SK-N-SH treated with all-trans-retinoic acid at 6 μM for 48 hours (cell line): ENCODE results near the gene DCTN4.

Experiments
- ATAC-seq: fragments of 200-7000 bp; cut with Tn5 transposase; 3 replicates; pipeline ENCODE4 v1.9.1; 2020; ENCODE audit warnings: mild to moderate bottlenecking, moderate library complexity
- ARNTL ChIP-seq: fragments of 450-650 bp; formaldehyde crosslinking; IDR thresholded peaks from 2 replicates; pipeline ENCODE4 v1.5.0; 2020; ENCODE audit warnings: low read depth, mild to moderate bottlenecking, moderate library complexity, borderline replicate concordance
- BACH2 ChIP-seq: fragments of 250-450 bp; sonication (Bioruptor Pico); IDR thresholded peaks from 2 replicates; pipeline ENCODE4 v1.9.0; 2021; ENCODE audit warnings: mild to moderate bottlenecking, borderline replicate concordance
- CSDC2 ChIP-seq: fragments of 250-450 bp; sonication (Bioruptor Pico); IDR thresholded peaks from 2 replicates; pipeline ENCODE4 v1.5.0; 2020; ENCODE audit warnings: mild to moderate bottlenecking, moderate library complexity
- ESRRG ChIP-seq: fragments of 250-450 bp; sonication (Bioruptor Pico); IDR thresholded peaks from 2 replicates; pipeline ENCODE4 v1.6.1; 2021; ENCODE audit warnings: mild to moderate bottlenecking
- GLIS3 ChIP-seq: fragments of 250-450 bp; sonication (Bioruptor Pico); IDR thresholded peaks from 2 replicates; pipeline ENCODE4 v1.5.0; 2020; ENCODE audit warnings: mild to moderate bottlenecking, moderate library complexity
- ISL1 ChIP-seq: fragments of 250-450 bp; sonication (Bioruptor Pico); IDR thresholded peaks from 2 replicates; pipeline ENCODE4 v2.1.2; 2022; ENCODE audit warnings: mild to moderate bottlenecking, moderate library complexity
- OSR1 ChIP-seq: fragments of 250-450 bp; sonication (Bioruptor Pico); IDR thresholded peaks from 2 replicates; pipeline ENCODE4 v1.8.0; 2022; ENCODE audit warnings: moderate library complexity, mild to moderate bottlenecking, inconsistent platforms
- PPARA ChIP-seq: fragments of 250-450 bp; sonication (Bioruptor Pico); IDR thresholded peaks from 2 replicates; pipeline ENCODE4 v1.5.0; 2020; ENCODE audit warnings: mild to moderate bottlenecking, borderline replicate concordance
- RARB ChIP-seq: fragments of 250-450 bp; sonication (Bioruptor Pico); IDR thresholded peaks from 2 replicates; pipeline ENCODE4 v1.8.0; 2021; ENCODE audit warnings: mild to moderate bottlenecking, moderate library complexity
- SNAI2 ChIP-seq: fragments of 250-450 bp; sonication (Bioruptor Pico); IDR thresholded peaks from 2 replicates; pipeline ENCODE4 v1.5.0; 2020; ENCODE audit warnings: mild to moderate bottlenecking, moderate library complexity
- TCF4 ChIP-seq: fragments of 250-450 bp; sonication (Bioruptor Pico); IDR thresholded peaks from 2 replicates; pipeline ENCODE4 v1.8.0; 2021; ENCODE audit warnings: mild to moderate bottlenecking, moderate library complexity, borderline replicate concordance
- TOX ChIP-seq: fragments of 250-450 bp; sonication (Bioruptor Pico); IDR thresholded peaks from 2 replicates; pipeline ENCODE4 v1.8.0; 2021; ENCODE audit warnings: mild to moderate bottlenecking, moderate library complexity, borderline replicate concordance
- ZC3H10 ChIP-seq: fragments of 250-450 bp; sonication (Bioruptor Pico); IDR thresholded peaks from 2 replicates; pipeline ENCODE4 v1.5.1; 2021; ENCODE audit warnings: mild to moderate bottlenecking, moderate library complexity
- ZFP3 ChIP-seq: fragments of 250-450 bp; sonication (Bioruptor Pico); IDR thresholded peaks from 2 replicates; pipeline ENCODE4 v1.5.0; 2020; ENCODE audit warnings: mild to moderate bottlenecking, moderate library complexity
- ZFP30 ChIP-seq: fragments of 450-650 bp; formaldehyde crosslinking; IDR thresholded peaks from 2 replicates; pipeline ENCODE4 v1.5.0; 2022; ENCODE audit warnings: mild to moderate bottlenecking, moderate library complexity
- ZNF565 ChIP-seq: fragments of 450-650 bp; formaldehyde crosslinking; conservative IDR thresholded peaks from 2 replicates; pipeline ENCODE4 v1.5.0; 2020; ENCODE audit warnings: low read depth, mild to moderate bottlenecking, moderate library complexity
- ZNF70 ChIP-seq: fragments of 450-650 bp; formaldehyde crosslinking; IDR thresholded peaks from 2 replicates; pipeline ENCODE4 v1.5.0; 2020; ENCODE audit warnings: mild to moderate bottlenecking, moderate library complexity
- ZNF8 ChIP-seq: fragments of 450-650 bp; formaldehyde crosslinking; IDR thresholded peaks from 2 replicates; pipeline ENCODE4 v1.5.0; 2020; ENCODE audit warnings: mild to moderate bottlenecking, moderate library complexity
- TF ChIP-seq, protein P1 (sequence below): fragments of 250-450 bp; sonication (Bioruptor Pico); IDR thresholded peaks from 2 replicates; pipeline ENCODE4 v1.8.0; 2021; ENCODE audit warnings: low read depth, mild to moderate bottlenecking, moderate library complexity, borderline replicate concordance
- TF ChIP-seq, protein P2 (sequence below): fragments of 250-450 bp; sonication (Bioruptor Pico); IDR thresholded peaks from 2 replicates; pipeline ENCODE4 v1.5.1; 2021; ENCODE audit warnings: mild to moderate bottlenecking, moderate library complexity
- TF ChIP-seq, protein P3 (sequence below): fragments of 250-450 bp; sonication (Bioruptor Pico); IDR thresholded peaks from 2 replicates; pipeline ENCODE4 v1.5.1; 2020; ENCODE audit warnings: low read depth, mild to moderate bottlenecking, moderate library complexity
- TF ChIP-seq, protein P4 (sequence below): fragments of 250-450 bp; sonication (Bioruptor Pico); IDR thresholded peaks from 2 replicates; pipeline ENCODE4 v1.8.0; 2020; ENCODE audit warnings: mild to moderate bottlenecking, moderate library complexity, borderline replicate concordance
- TF ChIP-seq, protein P5 (sequence below): fragments of 250-450 bp; sonication (Bioruptor Pico); IDR thresholded peaks from 2 replicates; pipeline ENCODE4 v1.5.0; 2020; ENCODE audit warnings: mild to moderate bottlenecking, moderate library complexity

Gene DCTN4

DNA sequence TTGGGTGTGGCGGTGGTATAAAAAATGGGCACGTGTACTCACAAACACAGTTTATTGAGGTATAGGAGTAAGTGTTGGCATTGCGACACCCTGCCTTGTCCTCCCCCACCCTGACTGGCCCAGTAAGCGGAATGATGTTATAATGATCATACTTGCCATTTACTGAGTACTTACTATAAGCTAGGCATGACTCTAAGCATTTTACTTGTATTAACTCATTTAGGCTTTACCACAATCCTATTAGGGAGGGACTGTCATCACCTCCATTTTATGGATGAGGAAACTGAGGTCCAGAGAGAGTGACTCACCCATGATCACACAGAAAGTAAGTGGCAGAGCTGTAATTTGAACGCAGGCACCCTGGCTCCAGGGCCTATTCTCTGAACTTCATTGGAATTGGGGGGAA lies 22.0 kb upstream of the DCTN4 start:
- TF ChIP-seq RARB (CRISPR knock-in tag): no peak
- TF ChIP-seq CSDC2 (CRISPR knock-in tag): no peak
- TF ChIP-seq, protein P1, sequence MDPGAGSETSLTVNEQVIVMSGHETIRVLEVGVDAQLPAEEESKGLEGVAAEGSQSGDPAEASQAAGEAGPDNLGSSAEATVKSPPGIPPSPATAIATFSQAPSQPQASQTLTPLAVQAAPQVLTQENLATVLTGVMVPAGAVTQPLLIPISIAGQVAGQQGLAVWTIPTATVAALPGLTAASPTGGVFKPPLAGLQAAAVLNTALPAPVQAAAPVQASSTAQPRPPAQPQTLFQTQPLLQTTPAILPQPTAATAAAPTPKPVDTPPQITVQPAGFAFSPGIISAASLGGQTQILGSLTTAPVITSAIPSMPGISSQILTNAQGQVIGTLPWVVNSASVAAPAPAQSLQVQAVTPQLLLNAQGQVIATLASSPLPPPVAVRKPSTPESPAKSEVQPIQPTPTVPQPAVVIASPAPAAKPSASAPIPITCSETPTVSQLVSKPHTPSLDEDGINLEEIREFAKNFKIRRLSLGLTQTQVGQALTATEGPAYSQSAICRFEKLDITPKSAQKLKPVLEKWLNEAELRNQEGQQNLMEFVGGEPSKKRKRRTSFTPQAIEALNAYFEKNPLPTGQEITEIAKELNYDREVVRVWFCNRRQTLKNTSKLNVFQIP (CRISPR knock-in tag): no peak
- TF ChIP-seq, protein P2, sequence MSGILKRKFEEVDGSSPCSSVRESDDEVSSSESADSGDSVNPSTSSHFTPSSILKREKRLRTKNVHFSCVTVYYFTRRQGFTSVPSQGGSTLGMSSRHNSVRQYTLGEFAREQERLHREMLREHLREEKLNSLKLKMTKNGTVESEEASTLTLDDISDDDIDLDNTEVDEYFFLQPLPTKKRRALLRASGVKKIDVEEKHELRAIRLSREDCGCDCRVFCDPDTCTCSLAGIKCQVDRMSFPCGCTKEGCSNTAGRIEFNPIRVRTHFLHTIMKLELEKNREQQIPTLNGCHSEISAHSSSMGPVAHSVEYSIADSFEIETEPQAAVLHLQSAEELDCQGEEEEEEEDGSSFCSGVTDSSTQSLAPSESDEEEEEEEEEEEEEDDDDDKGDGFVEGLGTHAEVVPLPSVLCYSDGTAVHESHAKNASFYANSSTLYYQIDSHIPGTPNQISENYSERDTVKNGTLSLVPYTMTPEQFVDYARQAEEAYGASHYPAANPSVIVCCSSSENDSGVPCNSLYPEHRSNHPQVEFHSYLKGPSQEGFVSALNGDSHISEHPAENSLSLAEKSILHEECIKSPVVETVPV (CRISPR knock-in tag): no peak
- TF ChIP-seq PPARA: no peak
- no peak for TF ChIP-seq ZFP3 (CRISPR knock-in tag)
- TF ChIP-seq TCF4 (CRISPR knock-in tag): no peak
- no peak for TF ChIP-seq ARNTL (CRISPR knock-in tag)
- TF ChIP-seq, protein P3, sequence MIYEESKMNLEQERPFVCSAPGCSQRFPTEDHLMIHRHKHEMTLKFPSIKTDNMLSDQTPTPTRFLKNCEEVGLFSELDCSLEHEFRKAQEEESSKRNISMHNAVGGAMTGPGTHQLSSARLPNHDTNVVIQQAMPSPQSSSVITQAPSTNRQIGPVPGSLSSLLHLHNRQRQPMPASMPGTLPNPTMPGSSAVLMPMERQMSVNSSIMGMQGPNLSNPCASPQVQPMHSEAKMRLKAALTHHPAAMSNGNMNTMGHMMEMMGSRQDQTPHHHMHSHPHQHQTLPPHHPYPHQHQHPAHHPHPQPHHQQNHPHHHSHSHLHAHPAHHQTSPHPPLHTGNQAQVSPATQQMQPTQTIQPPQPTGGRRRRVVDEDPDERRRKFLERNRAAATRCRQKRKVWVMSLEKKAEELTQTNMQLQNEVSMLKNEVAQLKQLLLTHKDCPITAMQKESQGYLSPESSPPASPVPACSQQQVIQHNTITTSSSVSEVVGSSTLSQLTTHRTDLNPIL (CRISPR knock-in tag): no peak
- TF ChIP-seq BACH2 (CRISPR knock-in tag): no peak
- no peak for TF ChIP-seq ISL1 (CRISPR knock-in tag)
- TF ChIP-seq ESRRG (CRISPR knock-in tag): no peak
- TF ChIP-seq TOX (CRISPR knock-in tag): no peak
- TF ChIP-seq, protein P4, sequence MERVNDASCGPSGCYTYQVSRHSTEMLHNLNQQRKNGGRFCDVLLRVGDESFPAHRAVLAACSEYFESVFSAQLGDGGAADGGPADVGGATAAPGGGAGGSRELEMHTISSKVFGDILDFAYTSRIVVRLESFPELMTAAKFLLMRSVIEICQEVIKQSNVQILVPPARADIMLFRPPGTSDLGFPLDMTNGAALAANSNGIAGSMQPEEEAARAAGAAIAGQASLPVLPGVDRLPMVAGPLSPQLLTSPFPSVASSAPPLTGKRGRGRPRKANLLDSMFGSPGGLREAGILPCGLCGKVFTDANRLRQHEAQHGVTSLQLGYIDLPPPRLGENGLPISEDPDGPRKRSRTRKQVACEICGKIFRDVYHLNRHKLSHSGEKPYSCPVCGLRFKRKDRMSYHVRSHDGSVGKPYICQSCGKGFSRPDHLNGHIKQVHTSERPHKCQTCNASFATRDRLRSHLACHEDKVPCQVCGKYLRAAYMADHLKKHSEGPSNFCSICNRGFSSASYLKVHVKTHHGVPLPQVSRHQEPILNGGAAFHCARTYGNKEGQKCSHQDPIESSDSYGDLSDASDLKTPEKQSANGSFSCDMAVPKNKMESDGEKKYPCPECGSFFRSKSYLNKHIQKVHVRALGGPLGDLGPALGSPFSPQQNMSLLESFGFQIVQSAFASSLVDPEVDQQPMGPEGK (CRISPR knock-in tag): no peak
- no peak for TF ChIP-seq ZC3H10 (CRISPR knock-in tag)
- ATAC-seq: no peak

DNA sequence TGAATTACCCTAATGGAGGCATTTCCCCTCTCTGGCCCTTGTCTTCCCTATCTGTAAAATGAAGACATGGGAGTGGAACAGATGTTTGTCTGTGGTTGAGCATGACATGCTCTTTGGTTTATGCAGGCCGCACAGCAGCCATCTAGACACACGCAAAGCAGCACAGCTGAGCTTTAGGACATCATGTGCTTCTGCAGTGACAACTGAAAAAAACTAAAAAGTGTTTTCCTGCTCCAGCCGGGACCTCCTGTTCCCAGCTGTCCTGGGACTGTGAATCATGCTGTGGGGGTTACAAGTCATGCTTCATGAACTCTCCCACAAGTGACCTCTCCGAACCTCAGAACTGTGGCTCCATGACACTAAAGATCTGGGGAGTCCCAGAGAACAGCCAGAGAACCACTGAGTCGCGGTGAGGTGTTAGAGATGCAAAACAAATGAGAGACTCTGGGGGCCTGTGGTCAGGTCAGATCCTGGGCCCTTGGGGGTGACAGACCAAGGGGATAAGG lies 21.4 kb upstream of the DCTN4 start:
- no peak for ATAC-seq
- no peak for TF ChIP-seq TCF4 (CRISPR knock-in tag)
- TF ChIP-seq SNAI2: no peak
- TF ChIP-seq, protein P5, sequence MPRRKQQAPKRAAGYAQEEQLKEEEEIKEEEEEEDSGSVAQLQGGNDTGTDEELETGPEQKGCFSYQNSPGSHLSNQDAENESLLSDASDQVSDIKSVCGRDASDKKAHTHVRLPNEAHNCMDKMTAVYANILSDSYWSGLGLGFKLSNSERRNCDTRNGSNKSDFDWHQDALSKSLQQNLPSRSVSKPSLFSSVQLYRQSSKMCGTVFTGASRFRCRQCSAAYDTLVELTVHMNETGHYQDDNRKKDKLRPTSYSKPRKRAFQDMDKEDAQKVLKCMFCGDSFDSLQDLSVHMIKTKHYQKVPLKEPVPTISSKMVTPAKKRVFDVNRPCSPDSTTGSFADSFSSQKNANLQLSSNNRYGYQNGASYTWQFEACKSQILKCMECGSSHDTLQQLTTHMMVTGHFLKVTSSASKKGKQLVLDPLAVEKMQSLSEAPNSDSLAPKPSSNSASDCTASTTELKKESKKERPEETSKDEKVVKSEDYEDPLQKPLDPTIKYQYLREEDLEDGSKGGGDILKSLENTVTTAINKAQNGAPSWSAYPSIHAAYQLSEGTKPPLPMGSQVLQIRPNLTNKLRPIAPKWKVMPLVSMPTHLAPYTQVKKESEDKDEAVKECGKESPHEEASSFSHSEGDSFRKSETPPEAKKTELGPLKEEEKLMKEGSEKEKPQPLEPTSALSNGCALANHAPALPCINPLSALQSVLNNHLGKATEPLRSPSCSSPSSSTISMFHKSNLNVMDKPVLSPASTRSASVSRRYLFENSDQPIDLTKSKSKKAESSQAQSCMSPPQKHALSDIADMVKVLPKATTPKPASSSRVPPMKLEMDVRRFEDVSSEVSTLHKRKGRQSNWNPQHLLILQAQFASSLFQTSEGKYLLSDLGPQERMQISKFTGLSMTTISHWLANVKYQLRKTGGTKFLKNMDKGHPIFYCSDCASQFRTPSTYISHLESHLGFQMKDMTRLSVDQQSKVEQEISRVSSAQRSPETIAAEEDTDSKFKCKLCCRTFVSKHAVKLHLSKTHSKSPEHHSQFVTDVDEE (CRISPR knock-in tag): no peak
- no peak for TF ChIP-seq OSR1 (CRISPR knock-in tag)
- TF ChIP-seq, protein P2 (CRISPR knock-in tag): no peak
- no peak for TF ChIP-seq ZNF8
- TF ChIP-seq, protein P3 (CRISPR knock-in tag): no peak
- no peak for TF ChIP-seq ARNTL (CRISPR knock-in tag)
- no peak for TF ChIP-seq RARB (CRISPR knock-in tag)
- no peak for TF ChIP-seq ESRRG (CRISPR knock-in tag)
- TF ChIP-seq ZNF70 (CRISPR knock-in tag): no peak
- no peak for TF ChIP-seq GLIS3 (CRISPR knock-in tag)
- no peak for TF ChIP-seq ZNF565 (CRISPR knock-in tag)
- no peak for TF ChIP-seq ISL1 (CRISPR knock-in tag)
- no peak for TF ChIP-seq CSDC2 (CRISPR knock-in tag)
- TF ChIP-seq BACH2 (CRISPR knock-in tag): no peak
- no peak for TF ChIP-seq ZFP30 (CRISPR knock-in tag)
- TF ChIP-seq, protein P1 (CRISPR knock-in tag): no peak
